RWPE2 (cell line): ENCODE results near the gene KCNAB2.

Experiments used
- ATAC-seq: fragments of 200-7000 bp; cut with Tn5 transposase; 3 replicates; pipeline ENCODE4 v1.9.1; 2021; ENCODE audit warnings: low read depth
- DNase-seq: peaks from one replicate; pipeline ENCODE4 v3.0.0-alpha.2; 2020; ENCODE audit warnings: low spot score
- H3K27ac ChIP-seq: fragments of 450-650 bp; 2 replicates; pipeline ENCODE4 v1.5.1; 2017; ENCODE audit warnings: mild to moderate bottlenecking; ENCODE audit not compliant: poor library complexity, severe bottlenecking
- H3K27me3 ChIP-seq: fragments of 250-450 bp; sonication (Bioruptor Pico); 2 replicates; pipeline ENCODE4 v1.5.1; 2021; ENCODE audit warnings: mild to moderate bottlenecking, moderate library complexity; ENCODE audit not compliant: insufficient read depth, poor library complexity, severe bottlenecking
- H3K36me3 ChIP-seq: fragments of 250-450 bp; sonication (Bioruptor Pico); 2 replicates; pipeline ENCODE4 v1.5.1; 2020; ENCODE audit warnings: low read depth, mild to moderate bottlenecking, moderate library complexity
- H3K4me1 ChIP-seq: fragments of 250-450 bp; sonication (Bioruptor Pico); 2 replicates; pipeline ENCODE4 v1.5.1; 2021; ENCODE audit warnings: mild to moderate bottlenecking, moderate library complexity; ENCODE audit not compliant: insufficient read depth, poor library complexity, severe bottlenecking
- H3K4me3 ChIP-seq: fragments of 250-450 bp; sonication (Bioruptor Pico); 2 replicates; pipeline ENCODE4 v1.5.1; 2021; ENCODE audit warnings: mild to moderate bottlenecking, moderate library complexity; ENCODE audit not compliant: severe bottlenecking
- H3K9me3 ChIP-seq: fragments of 250-450 bp; sonication (Bioruptor Pico); 2 replicates; pipeline ENCODE4 v1.5.1; 2021; ENCODE audit warnings: mild to moderate bottlenecking, moderate library complexity; ENCODE audit not compliant: severe bottlenecking
- TF ChIP-seq, protein P1 (sequence below): fragments of 450-650 bp; IDR thresholded peaks from one replicate; pipeline ENCODE4 v1.5.1; 2017; ENCODE audit warnings: mild to moderate bottlenecking, moderate library complexity; ENCODE audit not compliant: poor library complexity, severe bottlenecking

The KCNAB2 gene

DNA sequence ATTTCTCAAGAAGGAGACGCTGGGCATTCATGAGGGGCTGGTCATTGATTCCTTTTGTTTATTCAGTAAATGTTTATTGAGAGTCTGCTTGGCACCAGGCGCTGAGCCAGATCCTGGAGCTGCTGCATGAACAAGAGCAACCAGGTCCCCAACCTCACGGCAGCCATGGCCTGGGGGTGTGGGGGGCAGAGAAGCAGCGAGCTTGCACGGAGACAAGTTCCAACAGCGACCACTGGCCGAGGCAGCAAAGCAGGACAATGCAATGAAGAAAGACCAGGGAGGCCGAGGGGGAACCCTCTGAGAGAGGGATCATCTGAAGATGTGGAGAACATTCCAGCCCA lies 7.5 kb downstream of the KCNAB2 start:
- Histone ChIP-seq H3K36me3 (no peaks in the 10 kb centered on the region), H3K4me3 (no peak overlapping the region), H3K27me3 (no peaks in the 10 kb centered on the region), H3K4me1 (no peaks in the 10 kb centered on the region), H3K9me3 (no peaks in the 10 kb centered on the region), H3K27ac (no peak overlapping the region)
- DNase-seq (no peak), ATAC-seq (no peak)
- TF ChIP-seq, protein P1, sequence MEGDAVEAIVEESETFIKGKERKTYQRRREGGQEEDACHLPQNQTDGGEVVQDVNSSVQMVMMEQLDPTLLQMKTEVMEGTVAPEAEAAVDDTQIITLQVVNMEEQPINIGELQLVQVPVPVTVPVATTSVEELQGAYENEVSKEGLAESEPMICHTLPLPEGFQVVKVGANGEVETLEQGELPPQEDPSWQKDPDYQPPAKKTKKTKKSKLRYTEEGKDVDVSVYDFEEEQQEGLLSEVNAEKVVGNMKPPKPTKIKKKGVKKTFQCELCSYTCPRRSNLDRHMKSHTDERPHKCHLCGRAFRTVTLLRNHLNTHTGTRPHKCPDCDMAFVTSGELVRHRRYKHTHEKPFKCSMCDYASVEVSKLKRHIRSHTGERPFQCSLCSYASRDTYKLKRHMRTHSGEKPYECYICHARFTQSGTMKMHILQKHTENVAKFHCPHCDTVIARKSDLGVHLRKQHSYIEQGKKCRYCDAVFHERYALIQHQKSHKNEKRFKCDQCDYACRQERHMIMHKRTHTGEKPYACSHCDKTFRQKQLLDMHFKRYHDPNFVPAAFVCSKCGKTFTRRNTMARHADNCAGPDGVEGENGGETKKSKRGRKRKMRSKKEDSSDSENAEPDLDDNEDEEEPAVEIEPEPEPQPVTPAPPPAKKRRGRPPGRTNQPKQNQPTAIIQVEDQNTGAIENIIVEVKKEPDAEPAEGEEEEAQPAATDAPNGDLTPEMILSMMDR: peak; percentile 44

DNA sequence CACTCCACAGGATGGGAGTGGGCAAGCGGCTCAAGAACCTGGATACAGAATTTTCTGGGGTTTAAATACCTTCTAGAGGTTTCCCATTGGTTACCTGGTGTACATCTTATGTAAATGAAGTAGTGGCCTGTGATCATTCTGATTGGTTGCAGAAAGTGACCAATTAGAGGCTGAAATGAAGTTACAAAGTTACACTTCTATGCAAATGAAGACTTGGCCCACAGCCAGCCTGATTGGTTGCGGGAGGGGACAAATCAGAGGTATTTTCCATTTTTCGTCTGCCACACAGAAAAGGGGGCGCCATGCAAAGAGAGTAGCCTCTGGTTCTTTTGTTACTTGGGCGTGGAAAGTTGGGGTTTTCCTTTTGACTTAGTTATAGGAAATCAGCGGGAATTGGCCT lies 8.9 kb downstream of the KCNAB2 start:
- Histone ChIP-seq H3K9me3 (no peaks in the 10 kb centered on the region), H3K36me3 (no peaks in the 10 kb centered on the region), H3K4me1 (no peaks in the 10 kb centered on the region), H3K4me3 (no peak overlapping the region), H3K27ac (no peak overlapping the region), H3K27me3 (no peaks in the 10 kb centered on the region)
- TF ChIP-seq, protein P1: no peak
- no peak for DNase-seq
- no peak for ATAC-seq

DNA sequence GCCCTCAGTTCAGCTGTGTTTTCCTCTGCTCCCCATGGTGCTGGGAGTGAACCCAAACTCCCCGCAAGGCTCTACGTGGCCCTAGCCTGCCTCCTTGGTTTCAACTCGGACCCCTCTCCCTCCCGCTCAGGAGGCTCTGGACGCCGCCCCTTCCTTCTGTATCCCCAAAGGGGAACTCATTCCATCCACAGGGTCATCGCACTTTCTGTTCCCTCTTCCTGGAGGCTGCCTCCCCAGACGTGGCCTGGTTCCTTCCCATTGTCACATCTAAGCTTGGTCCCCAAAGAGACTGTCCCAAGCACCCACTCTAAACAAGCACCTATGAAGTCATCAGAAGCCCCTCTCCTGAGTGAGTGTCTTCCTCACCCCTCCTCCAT lies 10.9 kb downstream of the KCNAB2 start:
- DNase-seq: no peak

DNA sequence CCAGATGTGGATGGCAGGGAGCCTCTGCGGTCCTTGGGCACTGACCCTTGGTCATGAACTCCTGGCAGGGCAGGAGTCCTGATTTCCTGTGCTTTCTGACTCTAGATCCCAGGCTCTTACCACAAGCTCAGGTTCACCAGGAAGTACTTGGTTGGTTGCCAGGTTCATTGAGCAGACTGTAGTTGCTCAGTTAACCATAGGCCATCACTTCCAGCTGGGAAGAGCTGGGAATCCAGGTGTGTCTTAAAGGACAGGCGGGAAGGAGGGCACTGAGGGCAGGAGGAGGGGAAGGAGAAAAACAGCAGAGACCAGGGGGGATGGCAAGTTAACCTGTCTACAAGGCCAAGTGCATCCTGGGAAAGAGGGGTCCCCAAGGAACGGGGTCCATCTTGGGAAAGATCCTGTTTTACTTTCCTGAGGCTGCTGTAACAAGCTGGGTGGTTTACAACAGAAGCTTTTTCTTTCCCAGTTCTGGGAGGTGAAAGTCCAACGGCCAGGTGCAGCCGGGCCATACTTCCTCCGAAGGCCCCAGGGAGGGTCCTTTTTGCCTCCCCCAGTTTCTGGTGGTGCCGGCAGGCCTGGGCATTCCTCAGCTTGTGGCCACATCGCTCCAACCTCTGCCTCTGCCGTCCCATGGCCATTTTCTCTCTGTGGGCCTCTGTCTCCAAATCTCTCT lies 11.6 kb downstream of the KCNAB2 start:
- no peaks in the 10 kb centered on the region for H3K27me3 ChIP-seq
- H3K27ac ChIP-seq: no peak overlapping the region
- TF ChIP-seq, protein P1: no peak
- H3K4me1 ChIP-seq: no peaks in the 10 kb centered on the region
- no peak for ATAC-seq
- H3K36me3 ChIP-seq: no peaks in the 10 kb centered on the region
- DNase-seq: no peak
- H3K4me3 ChIP-seq: no peak overlapping the region
- no peaks in the 10 kb centered on the region for H3K9me3 ChIP-seq

More for the DNA sequence above, 10.9 kb downstream of the KCNAB2 start:
- Histone ChIP-seq H3K4me1 (no peaks in the 10 kb centered on the region), H3K27me3 (no peaks in the 10 kb centered on the region), H3K27ac (no peak overlapping the region), H3K4me3 (no peak overlapping the region), H3K36me3 (no peaks in the 10 kb centered on the region), H3K9me3 (no peaks in the 10 kb centered on the region)
- TF ChIP-seq, protein P1: no peak
- no peak; the same call in 2 of the 3 replicates for ATAC-seq

DNA sequence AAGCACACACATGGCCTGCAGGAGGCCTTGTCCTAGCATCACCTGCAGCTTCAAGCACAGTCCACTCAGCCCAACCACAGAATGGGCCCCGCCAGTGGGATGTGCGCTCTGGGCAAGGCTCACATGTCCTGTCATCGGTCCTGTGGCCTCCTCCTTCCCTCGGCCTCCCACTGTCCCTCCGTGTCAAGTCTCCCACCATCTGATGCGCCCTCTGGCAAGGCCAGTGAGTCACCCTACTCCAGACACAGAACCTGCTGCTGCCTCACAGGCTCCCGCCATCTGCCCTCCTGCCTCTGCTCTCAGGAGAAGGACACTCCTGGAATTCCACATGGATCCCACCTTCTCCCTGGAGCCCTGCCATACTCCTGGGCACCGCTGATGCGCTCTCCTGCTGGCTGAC lies 14.2 kb downstream of the KCNAB2 start:
- TF ChIP-seq, protein P1: no peak
- H3K27me3 ChIP-seq: no peaks in the 10 kb centered on the region
- no peaks in the 10 kb centered on the region for H3K4me1 ChIP-seq
- H3K4me3 ChIP-seq: no peak overlapping the region
- H3K9me3 ChIP-seq: no peaks in the 10 kb centered on the region
- H3K36me3 ChIP-seq: no peaks in the 10 kb centered on the region
- H3K27ac ChIP-seq: no peak overlapping the region
- ATAC-seq (0 out of 3 replicates have a peak, but pooled peaks have one; percentile 14), DNase-seq (no peak)
